ENCODE measurements around the gene SLC10A7.

The SLC10A7 gene, protein sequence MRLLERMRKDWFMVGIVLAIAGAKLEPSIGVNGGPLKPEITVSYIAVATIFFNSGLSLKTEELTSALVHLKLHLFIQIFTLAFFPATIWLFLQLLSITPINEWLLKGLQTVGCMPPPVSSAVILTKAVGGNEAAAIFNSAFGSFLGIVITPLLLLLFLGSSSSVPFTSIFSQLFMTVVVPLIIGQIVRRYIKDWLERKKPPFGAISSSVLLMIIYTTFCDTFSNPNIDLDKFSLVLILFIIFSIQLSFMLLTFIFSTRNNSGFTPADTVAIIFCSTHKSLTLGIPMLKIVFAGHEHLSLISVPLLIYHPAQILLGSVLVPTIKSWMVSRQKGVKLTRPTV

DNA sequence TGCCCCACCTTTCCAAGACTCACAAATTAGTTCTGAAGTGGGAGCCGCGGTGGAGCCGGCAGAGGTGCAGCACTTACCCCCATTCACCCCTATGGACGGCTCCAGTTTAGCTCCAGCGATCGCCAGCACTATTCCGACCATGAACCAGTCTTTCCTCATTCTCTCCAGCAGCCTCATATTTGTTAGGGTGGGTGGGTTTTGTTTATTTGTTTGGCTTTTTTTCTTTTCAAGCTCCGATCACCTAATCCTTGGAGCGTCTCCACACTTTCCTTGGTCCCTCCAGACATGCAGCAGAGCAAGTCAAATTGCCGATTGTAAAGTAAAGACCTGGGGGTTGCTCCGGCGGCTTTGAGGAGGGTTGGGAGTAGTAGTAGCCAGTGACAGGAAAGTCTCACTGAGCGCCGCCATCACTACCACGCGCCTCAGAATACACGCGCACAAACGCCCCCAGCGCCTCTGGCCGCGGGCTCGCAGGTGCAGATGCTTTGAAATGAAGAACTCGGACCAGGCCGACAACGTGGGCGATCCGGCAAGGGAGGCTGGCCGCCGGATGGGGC is at the start of gene SLC10A7:
Gene SLC10A7 (minus strand): TSS at position 400 of the 557 bp plus-strand sequence. CDS start 223 bp downstream, at position 177.
- DNase-seq = peak; percentile 11

DNA sequence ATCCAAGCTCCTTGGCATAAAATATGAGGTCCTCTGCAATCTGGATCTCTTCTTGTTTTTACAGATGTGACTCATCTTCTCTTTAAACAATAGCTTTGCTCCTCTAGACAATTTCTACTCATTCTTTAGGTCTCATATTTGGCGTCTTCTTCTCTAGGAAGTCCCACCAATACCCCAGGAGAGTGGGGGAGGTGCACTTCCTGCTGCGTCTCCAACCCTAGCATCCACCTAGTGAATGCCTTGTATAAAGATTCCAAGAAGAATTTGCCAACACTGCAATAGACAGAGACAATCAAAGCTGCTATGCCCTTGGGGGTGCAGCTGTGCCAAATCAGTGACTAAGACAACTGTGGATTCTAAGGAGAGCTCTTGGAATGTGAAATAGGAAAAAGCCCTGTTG is 45.7 kb upstream of the SLC10A7 start:
- DNase-seq = no peak

DNA sequence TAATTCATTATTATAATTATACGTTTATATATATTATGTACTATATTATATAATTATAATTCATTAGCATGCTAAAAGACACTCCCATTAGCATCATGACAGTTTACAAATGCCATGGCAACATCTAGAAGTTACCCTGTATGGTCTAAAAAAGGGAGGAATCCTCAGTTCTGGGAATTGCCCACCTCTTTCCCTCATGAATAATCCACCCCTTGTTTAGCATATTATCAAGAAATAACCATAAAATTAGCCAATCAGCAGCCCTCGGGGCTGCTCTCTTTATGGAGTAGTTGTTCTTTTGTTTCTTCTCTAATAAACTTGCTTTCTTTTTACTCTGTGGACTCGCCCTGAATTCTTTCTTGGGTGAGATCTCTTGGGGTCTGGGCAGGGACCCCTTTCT is 42.8 kb upstream of the SLC10A7 start:
- DNase-seq = no peak

DNA sequence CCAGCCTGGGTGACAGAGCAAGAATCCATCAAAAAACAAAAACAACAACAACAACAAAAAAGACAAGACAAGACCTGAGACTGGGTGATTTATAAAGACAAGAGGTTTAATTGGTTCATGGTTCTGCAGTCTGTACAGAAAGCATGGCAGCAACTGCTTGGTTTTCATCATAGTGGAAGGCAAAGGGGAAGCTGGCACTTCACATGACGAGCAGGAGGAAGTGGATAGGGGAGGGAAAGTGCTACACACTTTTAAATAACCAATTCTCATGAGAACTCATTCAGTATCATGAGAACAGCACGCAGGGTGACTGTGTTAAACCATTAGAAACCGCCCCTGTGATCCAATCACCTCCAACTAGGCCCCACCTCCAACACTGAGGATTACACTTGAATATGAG is 28.4 kb upstream of the SLC10A7 start:
- no peak for DNase-seq

DNA sequence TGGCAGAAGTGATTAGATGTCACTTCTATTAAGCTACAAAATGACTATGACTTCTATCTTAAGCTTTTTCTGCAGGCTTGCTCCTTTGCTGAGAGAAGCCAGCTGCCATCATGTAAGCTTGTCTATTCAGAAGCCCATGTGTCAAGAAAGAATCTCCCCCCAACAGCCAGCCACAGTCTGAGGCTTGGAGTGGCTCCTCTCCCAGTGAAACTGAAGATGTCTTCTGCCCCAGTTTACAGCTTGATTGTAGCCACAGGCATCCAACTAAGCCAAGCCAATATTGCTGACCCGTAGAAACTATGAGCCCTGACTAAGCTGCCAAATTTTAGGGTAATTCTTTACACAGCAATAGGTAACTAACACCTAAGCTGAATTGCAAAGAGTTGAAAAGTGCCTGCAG is 26.7 kb upstream of the SLC10A7 start:
- DNase-seq = no peak

DNA sequence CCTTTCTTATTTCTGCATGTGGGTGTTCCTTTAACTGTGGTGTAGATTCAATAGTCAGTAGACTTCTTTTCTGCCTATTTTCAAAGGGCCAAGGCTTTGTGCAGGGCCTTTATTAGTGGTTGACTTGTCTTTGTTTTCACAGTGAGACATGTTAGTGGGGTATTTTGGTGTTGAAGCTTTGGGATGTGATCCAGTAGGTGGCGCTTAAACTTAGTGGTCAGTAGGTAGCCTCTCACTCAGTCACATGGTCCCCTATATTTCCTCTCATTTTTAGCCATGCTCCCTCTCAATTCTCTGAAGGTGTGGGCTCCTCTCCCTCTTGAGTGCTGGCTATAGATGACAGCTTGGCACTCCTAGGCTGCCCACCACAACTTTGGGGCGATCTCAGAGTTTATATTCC is 23.4 kb upstream of the SLC10A7 start:
- DNase-seq = no peak

DNA sequence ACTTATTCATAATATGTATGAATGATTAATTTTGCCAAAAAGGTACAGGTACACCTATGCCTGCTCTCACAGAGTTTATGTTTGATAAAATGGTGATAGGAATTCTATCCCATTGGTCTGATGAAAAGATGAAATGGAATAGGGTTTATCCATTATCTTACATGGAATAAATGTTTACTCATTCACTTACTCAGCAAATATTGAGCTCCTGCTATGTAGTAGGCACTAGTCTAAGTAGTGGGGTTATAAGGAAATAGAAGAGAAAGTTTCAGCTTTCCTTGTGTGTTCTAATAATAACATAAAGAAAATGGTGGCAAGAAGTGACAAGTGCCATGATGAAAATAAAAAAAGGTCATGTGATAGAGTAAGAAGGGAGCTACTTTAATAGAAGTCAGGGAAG is 12.4 kb upstream of the SLC10A7 start:
- no peak for DNase-seq

DNA sequence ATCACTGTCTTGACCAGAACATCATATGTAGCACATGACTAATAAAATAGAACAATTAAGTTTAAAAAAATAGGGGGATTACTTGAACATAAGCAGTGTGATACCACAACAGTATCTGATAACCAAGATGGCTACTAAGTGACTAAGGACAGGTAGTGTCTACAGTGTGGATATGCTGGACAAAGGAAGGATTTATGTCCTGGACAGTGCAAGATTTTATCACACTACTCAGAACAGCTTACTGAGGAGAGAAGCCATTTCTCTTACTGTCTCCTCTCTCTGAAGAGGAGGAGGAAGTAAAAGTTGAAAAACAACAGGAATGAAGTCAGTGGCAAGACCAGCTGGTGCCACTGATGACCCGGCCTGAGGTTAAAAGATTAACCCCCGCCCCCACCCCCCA is 4.0 kb upstream of the SLC10A7 start:
- no peak for DNase-seq

DNA sequence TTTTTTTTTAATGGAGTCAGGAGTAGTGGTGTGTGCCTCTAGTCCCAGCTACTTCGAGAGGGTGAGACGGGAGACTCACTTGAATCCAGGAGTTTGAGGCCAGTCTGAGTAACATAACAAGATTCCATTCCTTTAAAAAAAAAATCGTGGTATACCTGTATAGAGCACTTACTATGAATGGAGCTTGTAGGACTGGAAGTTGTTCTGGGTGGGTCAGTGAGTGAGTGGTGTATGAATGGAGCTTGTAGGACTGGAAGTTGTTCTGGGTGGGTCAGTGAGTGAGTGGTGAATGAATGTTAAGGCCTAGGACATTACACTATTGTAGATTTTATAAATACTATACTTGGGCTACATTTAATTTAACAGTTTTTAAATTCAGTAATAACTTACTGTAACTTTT is 2.9 kb upstream of the SLC10A7 start:
- DNase-seq = no peak

DNA sequence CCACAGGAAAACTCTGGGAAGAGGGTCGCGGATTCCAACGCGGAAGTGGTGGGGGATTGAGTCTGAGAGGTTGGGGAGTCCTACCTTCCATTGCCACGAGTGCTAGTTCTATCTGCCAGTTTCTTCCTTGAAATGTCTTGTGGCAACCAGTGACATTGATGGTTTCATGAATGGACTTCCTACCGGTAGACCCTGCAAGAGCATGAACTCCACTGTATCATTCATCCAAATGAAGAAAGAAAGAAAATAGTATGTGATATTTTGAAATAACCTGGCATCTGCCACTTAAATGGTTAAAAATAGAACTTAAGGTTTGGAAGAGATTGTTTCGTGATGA is 1.1 kb upstream of the SLC10A7 start:
- no peak for DNase-seq

DNA sequence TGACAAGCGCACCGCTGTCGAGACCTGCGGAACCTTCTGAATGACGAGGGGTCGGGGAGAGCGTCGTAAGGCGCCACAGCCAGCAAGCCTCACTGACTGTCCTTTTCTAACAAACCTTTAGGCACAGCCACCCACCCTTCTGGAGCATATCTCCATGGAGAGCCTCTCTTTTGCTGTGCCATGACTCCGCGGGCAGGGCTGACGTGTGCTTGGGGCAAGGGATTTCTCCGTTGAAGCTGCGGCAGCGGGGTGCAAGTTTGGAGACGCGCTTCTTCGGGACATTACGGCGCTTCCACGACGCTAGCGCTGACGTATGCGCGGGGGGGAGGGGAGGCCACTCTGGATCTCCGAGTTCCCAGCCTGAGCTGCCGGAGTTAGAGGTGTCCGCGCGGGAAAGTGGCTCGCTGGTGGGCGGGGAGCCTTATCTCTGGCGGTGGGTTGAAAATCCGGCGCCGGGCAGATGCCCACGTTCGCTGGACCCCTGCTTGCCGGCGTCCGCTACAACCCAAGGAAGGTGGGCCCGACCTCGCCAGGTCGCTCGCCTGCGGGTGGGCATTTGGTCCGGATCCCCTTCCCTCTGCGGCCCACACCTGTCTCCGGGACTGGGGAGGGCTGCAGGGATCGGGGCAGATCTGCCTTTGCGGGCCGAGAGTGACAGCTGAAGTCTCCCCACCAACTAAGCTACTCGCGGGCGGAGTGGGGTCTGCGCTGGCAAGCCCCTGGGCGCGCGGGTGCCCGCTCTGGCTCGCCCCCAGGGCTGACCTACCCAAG is 543 bp upstream of the SLC10A7 start:
- peak; percentile 78 for DNase-seq

DNA sequence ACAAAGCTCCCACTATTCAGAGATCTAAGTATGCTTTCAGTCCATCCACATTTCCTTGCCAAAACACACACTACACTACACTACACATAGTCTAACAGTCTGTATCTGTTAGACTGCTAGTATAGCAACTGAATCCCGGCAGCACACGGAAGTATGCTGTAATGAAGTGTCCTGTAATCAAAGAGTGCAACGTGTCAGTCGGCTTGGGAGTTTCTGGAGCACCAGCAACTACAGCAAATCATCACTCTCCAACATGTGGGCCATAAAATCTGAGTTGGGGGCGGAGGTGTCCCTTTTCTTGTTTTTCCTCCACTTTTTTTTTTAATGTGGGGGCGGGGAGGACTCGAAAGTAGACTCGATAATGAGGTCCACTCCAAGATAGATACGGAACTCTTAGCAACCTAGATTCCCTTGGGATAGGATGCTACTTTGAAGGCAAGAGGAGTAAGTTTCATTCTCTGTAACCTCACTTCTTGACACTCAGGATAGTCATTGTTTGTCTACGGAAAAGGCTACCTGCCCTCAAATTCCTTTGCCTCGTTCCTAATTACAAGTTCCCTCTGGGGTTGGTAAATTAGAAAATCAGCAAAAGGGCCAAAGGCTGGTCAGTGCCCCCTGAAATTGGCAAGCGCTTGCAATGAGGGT is 722 bp downstream of the SLC10A7 start:
- peak; percentile 6 for DNase-seq

DNA sequence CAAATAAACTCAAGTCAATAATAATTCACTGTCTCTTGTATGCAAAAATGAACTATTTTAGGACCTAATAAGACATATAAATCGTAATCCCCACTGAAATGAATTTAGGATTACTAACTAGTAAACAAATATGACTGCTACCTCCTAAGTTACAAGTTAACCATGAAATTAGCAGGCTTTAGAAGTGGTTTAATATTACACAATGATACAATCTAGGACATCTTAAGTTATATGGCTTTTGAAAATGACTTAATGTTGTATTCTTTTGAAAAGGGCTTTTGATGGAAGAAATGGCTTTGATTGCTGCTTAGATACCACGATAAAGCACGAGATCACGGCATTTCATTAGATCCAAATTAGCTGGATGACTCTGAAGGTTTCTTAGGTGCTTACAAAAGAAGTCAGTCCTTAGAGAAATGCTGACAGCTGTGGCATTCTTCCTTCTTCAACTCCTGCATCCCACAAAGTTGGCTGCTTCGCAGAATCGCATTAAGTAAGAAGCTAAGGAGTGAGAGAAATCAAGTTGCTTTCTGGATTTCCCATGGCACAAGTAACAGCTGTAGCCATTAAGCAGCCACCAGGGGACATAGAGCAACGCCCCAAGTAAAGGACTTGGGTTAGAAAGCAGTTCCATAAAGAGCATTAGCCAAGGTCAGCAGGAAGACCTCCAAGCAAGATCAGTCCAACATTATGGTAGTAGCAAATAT is 6.9 kb downstream of the SLC10A7 start:
- DNase-seq = no peak

DNA sequence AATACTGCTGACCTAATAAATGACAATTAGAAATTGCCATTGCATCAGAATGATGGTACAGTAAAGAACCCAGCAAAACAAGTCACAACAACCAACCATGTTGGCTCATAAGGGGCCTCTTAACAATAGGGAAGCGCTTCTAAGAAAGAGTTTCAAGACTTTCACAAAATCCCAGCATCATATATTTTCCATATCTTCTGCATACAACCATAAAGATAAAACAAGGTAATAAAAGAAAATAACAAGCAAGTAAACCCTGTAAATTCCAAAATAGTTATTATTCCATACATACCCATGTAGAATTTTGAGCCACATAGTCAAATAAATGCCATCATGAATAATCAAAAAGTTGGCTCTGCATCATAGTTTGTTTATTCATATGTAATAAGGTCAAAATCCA is 8.2 kb downstream of the SLC10A7 start:
- DNase-seq = no peak

DNA sequence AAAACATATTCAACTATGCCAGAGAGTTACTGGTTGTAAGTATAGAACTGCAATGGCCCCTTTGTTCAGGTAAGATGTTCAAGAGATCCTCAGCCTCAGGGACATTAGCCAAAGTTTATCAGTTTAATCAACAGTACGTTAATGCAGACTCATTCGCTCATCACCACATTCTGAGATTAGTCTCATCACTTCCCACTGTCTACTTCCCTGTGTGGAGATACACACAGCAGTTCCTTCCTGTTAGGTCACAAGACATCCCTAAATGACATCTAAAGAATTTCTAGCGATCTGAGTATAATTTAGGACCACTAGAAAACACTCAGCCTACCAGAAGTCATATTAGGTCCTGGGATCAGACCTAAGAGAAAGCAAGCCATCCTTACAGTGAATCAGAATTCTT is 10.4 kb downstream of the SLC10A7 start:
- no peak for DNase-seq

DNA sequence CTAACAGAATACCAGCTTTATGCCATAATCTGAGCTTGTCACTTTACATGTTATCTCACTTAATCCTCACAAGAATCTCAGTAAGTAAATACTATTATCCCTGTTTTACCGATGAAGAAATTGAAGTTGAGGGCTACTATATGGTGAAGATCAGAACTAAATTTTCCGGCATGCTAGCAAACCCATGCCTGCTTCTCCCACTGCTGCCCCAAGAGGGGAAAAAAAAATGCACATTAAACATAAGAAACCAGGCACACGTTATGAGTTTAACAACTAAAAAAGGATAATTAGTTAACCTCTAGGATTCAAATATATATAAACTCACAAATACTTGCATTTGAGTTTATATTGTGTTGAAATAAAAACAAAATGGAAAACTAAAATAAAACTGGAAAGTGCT is 10.8 kb downstream of the SLC10A7 start:
- DNase-seq = no peak

DNA sequence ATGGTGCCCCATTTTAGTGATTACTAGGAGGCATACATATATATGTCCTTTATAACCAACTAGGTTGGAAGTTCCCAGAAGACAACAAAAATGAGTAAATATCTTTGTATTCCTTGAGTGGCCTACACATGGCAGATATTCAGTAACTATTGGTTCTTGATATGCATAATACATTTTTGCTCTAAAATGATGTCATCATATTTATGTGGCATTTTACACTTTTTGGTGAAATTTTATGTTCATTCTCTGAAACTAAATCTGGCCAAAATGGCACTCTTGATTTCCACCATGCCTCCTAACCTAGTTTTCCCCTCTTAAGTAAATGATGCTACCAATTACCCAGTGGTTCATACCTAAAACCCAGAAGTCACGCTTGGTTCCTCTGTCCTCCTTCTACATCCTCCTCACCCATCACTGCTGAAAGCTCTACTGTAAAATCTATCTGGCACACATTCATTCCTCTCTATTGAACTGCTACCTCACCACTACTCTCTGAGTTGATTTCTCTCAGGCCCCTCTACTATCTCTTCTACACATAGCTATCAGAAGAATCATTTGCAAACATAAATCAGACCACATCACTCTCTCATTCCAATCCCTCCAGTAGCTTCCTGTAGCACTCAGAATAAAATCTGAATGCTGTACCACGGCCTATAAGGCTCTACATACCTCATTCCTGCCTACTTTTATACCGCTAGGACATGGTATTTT is 13.4 kb downstream of the SLC10A7 start:
- no peak for DNase-seq

DNA sequence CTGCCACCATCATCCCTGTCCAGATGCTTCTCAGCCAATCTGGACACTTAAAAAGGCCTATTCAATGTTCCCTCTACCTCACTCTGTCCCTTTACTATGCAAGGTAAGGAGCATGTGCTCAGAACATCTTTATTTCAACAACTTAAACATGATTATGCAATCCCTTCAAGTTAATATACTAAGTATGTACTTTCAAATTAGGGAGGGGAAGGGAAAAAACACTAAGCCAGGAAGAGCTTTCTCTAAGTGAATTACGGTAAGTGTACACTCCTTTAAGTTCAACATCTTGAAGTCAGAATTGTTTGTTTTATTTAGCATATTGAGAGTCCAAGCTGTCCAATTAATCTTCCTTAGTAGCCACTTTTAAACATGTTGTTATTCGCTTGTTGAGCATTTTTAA is 14.1 kb downstream of the SLC10A7 start:
- no peak for DNase-seq

DNA sequence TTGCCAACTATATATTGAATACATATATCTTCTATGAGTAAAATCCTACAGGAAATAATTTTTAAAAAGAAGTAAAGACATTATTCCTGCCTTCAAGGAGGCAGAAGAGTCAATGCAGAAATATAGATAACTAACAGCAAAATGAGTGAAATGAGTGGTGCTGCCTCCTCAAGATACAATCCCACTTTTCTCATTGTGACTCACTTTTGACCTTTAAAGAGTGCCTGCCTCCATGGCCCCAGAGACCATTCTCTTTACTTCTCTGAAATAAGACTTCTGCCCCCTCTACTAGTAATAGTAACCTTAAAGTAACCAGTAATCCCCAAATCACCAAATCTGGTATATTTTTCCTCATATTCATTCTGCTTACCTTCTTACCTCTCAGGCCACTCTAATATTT is 15.5 kb downstream of the SLC10A7 start:
- DNase-seq = no peak

DNA sequence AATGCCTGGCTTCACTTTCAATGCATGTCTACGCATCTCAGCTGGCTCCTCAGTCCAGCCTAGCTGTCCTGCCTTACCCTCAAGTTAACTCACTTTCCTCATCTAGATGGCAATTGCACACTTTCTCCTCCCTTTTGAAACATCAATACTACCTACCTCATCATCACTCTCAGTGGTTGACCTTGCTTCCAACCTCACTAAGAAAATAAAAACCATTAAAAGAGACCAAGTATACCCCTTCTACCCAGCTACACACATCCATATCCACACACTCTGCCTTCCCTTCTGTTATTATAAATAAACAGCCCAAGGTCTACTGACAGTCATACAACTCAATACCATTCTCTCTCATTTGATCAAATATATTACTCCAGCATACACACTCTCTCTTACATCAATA is 21.5 kb downstream of the SLC10A7 start:
- no peak for DNase-seq

DNA sequence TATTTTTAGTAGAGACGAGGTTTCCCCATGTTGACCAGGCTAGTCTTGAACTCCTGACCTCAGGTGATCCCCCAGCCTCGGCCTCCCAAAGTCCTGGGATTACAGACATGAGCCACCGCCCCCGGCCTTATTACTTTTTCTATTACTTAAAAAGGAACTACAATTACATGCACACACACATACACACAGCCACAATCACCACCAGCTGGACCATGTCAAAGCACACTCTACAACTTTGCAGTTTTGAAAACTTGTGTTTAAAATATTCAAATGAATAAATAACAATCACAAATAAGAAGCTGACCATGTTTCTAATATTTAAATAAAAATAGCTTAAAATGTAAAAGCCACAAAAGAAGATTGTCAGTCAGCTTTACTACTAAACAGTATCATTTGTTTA is 23.4 kb downstream of the SLC10A7 start:
- DNase-seq = no peak

DNA sequence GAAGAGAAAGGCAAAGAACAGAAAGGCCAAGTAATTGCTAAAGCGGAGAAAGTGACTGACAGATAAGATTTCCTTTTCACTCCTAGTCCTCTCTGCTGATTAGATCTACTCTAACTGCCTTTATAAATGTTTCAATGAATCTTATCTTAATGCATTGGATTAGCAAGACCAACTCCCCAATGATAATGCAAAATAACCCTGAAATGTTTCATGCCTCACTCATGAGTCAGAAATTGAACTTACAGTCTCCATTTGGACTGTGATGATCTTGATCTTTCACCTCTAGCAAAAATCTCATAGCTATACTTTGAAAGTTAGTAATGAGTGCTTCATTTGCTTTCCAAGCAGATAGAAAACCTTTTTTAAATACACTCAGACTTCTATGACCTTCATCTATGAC is 26.5 kb downstream of the SLC10A7 start:
- DNase-seq = no peak

DNA sequence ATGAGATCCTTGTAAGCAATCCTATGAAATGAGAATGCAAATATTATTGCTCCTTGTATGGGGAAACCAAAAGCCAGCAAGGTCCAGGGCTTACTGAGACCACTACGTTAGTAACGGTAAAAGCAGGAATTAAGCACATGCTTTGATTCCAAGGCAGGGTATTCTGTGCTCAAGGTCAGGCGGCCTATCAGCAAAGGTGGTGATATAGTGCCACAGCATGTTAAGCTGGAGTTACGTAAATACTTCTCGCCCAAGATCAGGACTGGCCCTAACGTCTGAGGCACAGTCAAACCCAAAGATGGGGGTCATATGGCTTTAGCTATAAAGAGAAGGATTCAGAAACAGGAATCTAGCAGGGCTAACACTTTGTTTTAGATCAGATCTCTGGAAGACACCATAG is 27.6 kb downstream of the SLC10A7 start:
- no peak for DNase-seq

Data from amniotic stem cell (primary cell).